SH-SY5Y (cell line): ENCODE data around the gene GLTP.

ENCODE experiments used
- GATA2 ChIP-seq: IDR thresholded peaks from 2 replicates; pipeline ENCODE4 v1.6.1; 2011; ENCODE audit warnings: mild to moderate bottlenecking, low read depth, low read length
- GATA3 ChIP-seq: IDR thresholded peaks from 2 replicates; pipeline ENCODE4 v1.6.1; 2011; ENCODE audit warnings: low read depth, mild to moderate bottlenecking, low read length, moderate library complexity

DNA sequence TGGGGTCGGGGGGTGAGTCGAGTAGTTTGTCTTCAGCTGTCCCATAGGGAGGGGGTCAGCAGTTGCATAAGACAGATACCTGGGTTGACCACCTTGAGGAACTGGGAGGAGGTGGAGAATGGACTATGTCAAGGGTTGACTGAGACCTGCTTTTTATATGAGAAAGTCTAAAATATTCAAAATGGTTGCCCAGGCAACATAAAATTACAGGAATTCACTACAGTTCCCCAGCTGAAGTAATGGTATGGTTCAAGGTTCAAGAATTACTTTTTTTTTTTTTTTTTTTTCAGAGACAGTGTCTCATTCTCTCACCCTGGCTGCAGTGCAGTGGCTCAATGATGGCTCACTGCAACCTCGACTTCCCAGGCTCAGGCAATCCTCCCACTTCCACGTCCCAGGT, 14.6 kb upstream of the GLTP start:
- TF ChIP-seq GATA2 (no peak), GATA3 (no peak)
